PC-3 (cell line): Measurements from ENCODE around the gene C6orf163.

Experiments
- EZH2phosphoT487 ChIP-seq: fragments of 300-600 bp; sonication (generic); IDR thresholded peaks from 2 replicates; pipeline ENCODE4 v1.6.1; 2018; ENCODE audit warnings: mild to moderate bottlenecking, antibody characterized with exemption, low read length, borderline replicate concordance
- TF ChIP-seq, protein P1 (sequence below): fragments of 300-600 bp; sonication (generic); conservative IDR thresholded peaks from 2 replicates; pipeline ENCODE4 v1.5.1; 2017; ENCODE audit warnings: antibody characterized with exemption, low read depth, mild to moderate bottlenecking, low read length

DNA sequence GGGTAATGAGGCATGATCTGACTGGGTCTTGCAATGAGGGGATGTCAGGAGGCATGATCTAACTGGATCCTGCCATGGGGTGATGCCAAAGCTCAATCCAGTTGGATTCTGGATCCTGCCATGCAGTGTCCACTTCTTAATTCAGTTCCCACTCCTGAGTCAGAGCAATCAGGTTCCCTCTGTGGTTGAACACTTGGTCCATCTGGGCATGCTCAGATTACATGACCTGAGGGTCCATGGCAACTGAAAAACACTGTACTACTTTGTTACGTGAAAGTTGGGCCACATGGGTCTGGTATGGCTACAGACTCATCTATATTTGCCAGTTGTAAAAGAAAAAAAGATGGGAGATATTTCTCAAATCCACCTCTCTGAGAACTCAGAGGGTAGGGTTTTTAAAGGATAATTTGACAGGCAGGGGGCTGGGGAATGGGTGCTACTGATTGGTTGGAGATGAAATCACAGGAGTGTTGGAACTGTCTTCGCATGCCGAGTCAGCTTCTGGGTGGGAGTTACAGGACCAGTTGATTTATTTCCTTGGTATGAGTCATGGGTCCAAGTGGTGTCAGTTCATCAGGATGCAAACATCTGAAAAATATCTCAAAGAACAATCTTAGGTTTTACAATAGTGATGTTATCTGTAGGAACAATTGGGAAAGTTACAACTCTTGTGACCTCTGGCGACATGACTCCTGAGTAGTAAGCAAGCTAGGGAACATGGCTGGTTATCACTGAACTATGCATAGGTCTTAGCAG lies 21.6 kb downstream of the C6orf163 start:
- TF ChIP-seq, protein P1, sequence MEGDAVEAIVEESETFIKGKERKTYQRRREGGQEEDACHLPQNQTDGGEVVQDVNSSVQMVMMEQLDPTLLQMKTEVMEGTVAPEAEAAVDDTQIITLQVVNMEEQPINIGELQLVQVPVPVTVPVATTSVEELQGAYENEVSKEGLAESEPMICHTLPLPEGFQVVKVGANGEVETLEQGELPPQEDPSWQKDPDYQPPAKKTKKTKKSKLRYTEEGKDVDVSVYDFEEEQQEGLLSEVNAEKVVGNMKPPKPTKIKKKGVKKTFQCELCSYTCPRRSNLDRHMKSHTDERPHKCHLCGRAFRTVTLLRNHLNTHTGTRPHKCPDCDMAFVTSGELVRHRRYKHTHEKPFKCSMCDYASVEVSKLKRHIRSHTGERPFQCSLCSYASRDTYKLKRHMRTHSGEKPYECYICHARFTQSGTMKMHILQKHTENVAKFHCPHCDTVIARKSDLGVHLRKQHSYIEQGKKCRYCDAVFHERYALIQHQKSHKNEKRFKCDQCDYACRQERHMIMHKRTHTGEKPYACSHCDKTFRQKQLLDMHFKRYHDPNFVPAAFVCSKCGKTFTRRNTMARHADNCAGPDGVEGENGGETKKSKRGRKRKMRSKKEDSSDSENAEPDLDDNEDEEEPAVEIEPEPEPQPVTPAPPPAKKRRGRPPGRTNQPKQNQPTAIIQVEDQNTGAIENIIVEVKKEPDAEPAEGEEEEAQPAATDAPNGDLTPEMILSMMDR: no peak
- TF ChIP-seq EZH2phosphoT487: no peak
